ENCODE results near the gene ADA.

Gene ADA

DNA sequence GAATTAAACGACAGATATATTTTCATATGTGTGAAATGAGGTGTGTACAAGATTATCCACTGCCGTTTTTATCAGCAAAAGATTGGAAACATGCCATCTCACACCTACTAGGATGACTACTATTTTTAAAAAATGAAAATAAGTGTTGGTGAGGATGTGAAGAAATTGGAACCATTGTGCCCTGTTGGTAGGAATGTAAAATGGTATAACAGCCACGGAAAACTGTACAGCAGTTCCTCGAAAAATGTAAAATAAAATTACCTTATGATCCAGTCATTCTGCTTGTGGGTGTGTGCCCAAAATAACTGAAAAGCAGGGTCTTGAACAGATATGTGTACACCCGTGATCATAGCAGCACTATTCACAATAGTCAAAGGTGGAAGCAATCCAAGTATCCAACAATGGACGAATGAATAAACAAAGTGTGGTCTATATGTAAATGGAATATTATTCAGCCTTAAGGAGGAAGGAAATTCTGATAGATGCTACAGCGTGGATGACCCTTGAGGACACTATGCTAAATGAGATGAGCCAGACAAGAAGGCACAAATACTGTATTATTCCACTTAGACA, 36.6 kb upstream of the ADA start:
- FAIRE-seq (no peak), DNase-seq (ENCODE audit: insufficient read length, low spot score) (no peak)
- TF ChIP-seq, protein P1, sequence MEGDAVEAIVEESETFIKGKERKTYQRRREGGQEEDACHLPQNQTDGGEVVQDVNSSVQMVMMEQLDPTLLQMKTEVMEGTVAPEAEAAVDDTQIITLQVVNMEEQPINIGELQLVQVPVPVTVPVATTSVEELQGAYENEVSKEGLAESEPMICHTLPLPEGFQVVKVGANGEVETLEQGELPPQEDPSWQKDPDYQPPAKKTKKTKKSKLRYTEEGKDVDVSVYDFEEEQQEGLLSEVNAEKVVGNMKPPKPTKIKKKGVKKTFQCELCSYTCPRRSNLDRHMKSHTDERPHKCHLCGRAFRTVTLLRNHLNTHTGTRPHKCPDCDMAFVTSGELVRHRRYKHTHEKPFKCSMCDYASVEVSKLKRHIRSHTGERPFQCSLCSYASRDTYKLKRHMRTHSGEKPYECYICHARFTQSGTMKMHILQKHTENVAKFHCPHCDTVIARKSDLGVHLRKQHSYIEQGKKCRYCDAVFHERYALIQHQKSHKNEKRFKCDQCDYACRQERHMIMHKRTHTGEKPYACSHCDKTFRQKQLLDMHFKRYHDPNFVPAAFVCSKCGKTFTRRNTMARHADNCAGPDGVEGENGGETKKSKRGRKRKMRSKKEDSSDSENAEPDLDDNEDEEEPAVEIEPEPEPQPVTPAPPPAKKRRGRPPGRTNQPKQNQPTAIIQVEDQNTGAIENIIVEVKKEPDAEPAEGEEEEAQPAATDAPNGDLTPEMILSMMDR (IDR thresholded peaks at IDR 0.05; ENCODE audit: insufficient read depth, missing control alignments): no peak

DNA sequence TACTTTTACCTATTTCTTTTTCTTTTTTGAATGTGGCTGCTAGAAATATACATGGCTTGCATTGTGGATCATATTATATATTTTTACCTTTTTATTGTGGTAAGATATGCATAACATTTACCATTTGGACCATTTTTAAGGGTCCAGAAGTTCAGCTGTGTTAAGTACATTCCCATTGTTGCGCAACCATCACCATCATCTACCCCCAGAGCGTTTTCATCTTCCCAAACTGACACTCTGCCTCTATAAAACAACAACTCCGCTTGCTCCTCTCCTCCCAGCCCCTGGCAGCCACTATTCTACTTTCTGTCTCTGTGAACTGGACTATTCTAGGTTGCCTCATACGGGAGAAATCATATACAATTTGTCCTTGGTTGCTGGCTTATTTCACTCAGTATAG, 35.4 kb upstream of the ADA start:
- DNase-seq (ENCODE audit: insufficient read length, low spot score) (no peak), FAIRE-seq (no peak)
- TF ChIP-seq, protein P1 (IDR thresholded peaks at IDR 0.05; ENCODE audit: insufficient read depth, missing control alignments): no peak

DNA sequence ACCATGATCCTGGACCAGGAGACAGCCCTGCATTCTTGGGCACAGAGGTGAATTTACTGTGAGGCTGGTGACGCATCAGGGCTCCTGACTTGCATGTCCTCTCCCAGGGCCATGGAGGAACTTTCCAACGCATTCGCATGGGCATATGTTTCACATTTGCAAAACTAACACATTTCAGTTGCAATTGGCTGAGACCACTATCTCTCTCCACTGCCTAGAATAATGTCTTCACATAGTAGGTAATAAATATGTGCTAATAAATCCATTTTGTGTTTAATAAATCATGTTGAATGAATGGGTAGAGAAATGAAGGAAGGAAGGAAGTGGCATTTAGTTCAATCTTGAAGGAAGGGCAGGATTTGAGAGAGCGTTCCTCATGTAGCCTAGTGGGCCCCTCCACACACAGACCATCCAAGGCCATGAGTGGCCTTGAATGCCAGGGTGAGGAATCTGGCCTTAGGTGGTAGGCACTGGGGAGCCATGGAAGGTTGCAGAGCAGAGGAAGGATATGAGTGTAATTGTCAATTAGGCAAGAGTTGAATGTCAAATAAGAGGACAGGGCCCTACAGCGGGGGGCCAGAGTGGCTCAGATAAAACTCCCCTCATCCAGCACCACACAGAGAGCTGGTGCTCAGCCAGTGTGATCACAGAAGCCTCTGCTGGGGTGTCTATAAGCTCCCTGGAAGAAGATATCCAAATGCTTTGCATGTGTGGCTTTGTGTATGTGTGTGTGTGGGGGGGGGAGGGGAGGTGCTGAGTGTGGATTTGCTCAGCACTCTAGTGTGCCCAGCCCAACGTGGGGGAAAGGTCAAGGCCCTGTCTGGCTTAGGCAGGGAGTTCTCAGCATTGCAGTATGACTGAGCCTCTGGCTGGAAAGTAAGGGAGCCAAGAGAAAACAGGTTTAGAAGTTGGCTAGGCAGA, 32.8 kb upstream of the ADA start:
- FAIRE-seq (no peak), DNase-seq (ENCODE audit: insufficient read length, low spot score) (no peak)
- TF ChIP-seq, protein P1 (IDR thresholded peaks at IDR 0.05; ENCODE audit: insufficient read depth, missing control alignments): no peak

DNA sequence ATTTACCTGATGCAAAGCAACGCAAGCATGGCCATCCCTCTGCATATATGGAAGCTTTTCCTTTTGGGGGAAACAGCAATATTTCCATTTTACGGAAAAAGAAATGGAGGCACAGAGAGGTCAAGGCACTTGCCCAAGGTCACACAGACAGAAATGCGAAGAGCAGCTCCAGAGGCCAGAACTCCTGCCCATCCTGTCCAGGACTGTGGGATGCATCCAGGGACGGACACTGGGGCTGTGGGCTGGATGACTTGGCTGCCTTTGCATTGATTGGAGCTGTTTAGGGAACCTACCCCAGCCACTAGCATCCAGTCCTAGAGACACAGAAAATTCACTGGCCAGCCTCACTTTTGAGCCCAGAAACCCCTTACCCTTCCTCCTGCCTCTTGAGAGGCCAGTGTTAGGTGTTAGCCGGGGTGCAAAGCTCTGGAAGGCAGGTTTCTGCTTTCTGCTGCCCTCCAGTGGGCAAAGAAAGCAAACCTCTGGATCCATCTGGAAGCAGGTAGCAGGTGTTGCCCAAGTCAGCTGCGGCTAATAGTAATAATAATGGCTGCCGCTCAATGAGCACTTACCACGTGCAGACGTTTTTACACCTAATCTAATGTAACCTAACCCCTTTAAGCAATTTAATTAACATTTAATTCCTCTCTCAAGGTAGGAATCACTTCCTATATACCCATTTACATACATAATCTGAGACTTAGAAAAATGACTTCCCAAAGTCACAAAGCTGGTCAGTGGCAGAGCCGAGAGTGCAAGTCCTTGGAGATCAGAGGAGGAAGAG, 32.0 kb upstream of the ADA start:
- no peak for FAIRE-seq
- DNase-seq (ENCODE audit: insufficient read length, low spot score): peak; percentile 66
- TF ChIP-seq, protein P1 (IDR thresholded peaks at IDR 0.05; ENCODE audit: insufficient read depth, missing control alignments): peak; percentile 49

DNA sequence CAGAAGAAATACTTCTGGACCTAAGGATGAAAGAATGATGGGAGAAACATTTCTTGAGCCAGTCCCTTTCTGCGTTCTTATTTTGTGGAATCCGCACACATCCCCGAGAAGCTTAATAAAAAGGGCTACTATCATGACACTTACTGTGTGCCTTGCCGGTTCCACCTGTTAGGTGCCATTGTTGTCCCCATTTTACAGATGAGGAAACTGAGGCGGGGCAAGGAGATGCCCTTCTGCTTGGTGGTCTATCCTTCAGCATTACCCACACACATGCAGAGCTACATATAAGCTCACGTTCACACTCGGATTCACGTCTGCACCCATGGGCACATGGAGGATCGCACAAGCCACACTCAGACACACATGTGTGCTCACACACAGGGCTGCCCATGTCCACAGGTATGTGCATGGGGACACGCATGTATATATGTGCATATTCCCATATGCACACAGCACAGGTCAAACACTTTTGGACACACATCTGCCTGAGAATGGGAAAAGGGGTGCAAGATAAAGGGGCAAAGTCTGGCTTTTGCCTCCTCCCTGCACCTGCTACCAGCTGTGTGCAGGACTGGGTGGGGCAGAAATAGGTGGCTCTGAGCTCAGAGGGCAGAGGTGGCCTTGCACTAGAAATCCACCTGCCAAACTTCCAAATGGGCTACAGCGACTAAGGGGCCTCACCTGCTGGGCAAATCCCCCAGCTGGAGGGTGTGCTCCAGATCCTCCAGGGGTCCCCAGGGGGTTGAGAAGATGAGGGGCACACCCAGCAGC, 30.5 kb upstream of the ADA start:
- TF ChIP-seq, protein P1 (IDR thresholded peaks at IDR 0.05; ENCODE audit: insufficient read depth, missing control alignments): no peak
- FAIRE-seq (no peak), DNase-seq (ENCODE audit: insufficient read length, low spot score) (no peak)

DNA sequence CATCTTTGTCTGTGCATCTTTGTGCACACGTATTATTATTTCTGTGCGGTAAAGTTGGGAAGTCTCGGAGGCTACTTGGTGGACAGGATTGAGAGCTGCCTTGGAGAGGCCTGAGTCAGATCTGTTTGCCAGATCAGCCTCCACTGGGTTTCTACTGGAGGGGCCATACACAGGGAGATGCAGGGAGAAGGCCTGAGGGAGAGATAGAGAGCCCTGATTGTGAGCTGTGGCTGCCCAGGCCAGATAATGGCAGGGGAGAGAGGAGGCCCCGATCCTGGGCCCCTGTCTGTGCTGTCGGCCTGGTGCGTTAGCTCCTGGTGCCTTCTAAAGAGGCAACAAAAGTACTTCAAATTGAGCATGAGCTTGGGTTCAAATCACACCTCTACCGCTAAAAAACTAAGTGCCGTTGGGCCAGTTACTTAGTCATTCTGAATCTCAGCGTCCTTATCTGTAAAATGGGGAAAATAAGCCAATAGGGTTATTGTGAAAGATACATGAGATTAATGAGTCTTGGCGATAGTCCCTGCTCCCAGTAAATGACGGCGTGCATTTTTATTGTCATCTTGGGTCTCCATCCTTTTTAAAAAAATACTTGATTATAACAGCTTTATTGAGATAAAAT, 27.6 kb upstream of the ADA start:
- FAIRE-seq (no peak), DNase-seq (ENCODE audit: insufficient read length, low spot score) (no peak)
- TF ChIP-seq, protein P1 (IDR thresholded peaks at IDR 0.05; ENCODE audit: insufficient read depth, missing control alignments): no peak

Measured in D721Med (cell line).